ENCODE measurements around the gene EGLN2. TPM values are rescaled to one million over a fixed set of nuclear protein-coding genes. Genes with fewer than 3 reads are reported as not detected.
"Not testable (repeated sequence)": the region's sequence is repeated elsewhere in the genome, so short reads cannot be mapped to it uniquely, and the experiment has no call there.

EGLN2 gene
- total and polyA plus RNA-seq, 4 donors = 60.0 to 120 (median 93.7) TPM

DNA sequence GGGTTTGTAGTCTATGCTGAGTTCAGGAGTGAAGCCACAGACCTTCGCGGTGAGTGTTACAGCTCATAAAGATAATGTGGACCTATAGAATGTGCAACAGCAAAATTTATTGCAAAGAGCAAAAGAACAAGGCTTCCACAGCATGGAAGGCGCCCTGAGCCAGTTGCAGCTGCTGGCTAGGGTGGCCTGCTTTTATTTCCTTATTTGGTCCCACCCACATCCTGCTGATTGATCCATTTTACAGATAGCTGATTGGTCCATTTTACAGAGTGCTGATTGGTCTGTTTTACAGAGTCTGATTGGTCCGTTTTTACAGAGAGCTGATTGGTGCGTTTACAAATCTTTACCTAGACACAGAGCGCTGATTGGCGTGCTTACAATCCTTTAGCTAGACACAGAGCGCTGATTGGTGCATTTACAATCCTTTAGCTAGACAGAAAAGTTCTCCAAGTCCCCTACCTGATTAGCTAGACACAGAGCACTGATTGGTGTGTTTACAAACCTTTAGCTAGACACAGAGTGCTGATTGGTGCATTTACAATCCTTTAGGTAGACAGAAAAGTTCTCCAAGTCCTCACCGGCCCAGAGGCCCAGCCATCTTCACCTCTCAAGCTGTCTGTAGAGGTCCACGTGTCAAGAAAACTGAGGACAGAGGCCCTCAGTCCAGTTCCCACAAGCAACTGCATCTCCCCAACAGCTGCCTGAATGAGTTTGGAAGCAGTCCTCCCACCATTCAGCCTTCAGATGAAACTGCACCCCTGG is 27.7 kb upstream of the EGLN2 start:
- H3K4me3 ChIP-seq (ENCODE audit: low read length in 2 of 2); H3K4me1 ChIP-seq (ENCODE audit: control insufficient read depth in 1 of 2, insufficient read depth in 2 of 2, low read length in 2 of 2); DNase-seq; intact Hi-C loops (cut with DNase I); H3K27ac ChIP-seq (ENCODE audit: low read depth in 1 of 2, low read length in 2 of 2); H3K27me3 ChIP-seq (ENCODE audit: control insufficient read depth in 1 of 2, insufficient read depth in 2 of 2, low read length in 1 of 2); H3K36me3 ChIP-seq (ENCODE audit: control insufficient read depth in 1 of 2, insufficient read depth in 2 of 2, low read length in 1 of 2); H3K9me3 ChIP-seq (ENCODE audit: control insufficient read depth, low read length); ATAC-seq (ENCODE audit: low FRiP score): not testable (repeated sequence)
- 94 to 96% methylated on average over 10 of the region's 10 CpGs for WGBS, 2 donors

DNA sequence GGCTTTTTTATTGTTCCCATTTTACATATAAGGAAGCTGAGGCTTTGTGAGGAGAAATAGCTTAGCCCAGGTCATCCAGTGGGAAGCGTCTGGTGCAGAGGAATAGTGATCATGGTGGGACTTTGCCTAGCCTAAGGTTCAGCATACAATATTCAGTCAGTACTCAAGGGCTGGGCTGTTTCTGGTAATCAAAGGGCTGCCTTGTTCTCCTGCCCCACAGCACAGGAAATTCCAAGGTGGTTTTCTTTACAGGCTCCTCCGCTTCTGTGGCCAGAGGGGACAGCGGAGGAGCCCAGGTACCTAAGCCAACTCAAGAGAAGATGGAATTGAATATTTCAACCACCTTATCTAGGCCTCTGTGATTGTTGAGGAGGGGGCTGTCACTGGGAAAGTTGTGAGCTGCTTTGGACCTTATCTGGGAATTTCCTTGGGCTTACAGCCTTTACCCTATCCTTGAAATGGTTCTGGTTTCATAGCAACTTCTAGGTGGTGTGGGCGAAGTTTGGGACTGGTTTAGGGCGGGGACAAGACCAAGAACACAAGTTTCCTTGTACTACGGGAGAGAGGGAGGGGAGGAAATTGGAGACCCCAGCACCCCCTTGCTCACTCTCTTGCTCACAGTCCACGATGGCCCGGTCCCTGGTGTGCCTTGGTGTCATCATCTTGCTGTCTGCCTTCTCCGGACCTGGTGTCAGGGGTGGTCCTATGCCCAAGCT is 23.9 kb upstream of the EGLN2 start, which contains the start of gene MIA:
Gene MIA (plus strand): TSS at position 606 of the 716 bp plus-strand sequence. CDS start 22 bp downstream, at position 628.
- H3K4me3 ChIP-seq (ENCODE audit: low read length in 2 of 2) = no peak within 1 kb of the TSS
- DNase-seq = peak in 1 of 2 donors; percentile 38

DNA sequence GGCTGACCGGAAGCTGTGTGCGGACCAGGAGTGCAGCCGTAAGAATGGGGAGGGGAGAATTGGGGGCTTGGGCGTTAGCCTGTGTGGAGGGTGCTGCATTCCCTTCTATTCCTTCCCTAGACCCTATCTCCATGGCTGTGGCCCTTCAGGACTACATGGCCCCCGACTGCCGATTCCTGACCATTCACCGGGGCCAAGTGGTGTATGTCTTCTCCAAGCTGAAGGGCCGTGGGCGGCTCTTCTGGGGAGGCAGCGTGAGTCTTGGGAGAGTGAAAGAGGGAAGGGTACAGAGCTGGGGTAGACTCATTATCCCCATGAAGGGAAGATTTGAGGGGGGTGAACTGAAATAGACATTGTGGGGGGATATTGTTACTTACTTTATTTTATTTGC is 23.4 kb upstream of the EGLN2 start:
- no peaks in the 10 kb centered on the region for H3K36me3 ChIP-seq (ENCODE audit: control insufficient read depth in 1 of 2, insufficient read depth in 2 of 2, low read length in 1 of 2)
- no peak overlapping the region for H3K27ac ChIP-seq (ENCODE audit: low read depth in 1 of 2, low read length in 2 of 2)
- no peaks in the 10 kb centered on the region for H3K27me3 ChIP-seq (ENCODE audit: control insufficient read depth in 1 of 2, insufficient read depth in 2 of 2, low read length in 1 of 2)
- intact Hi-C loops (cut with DNase I) = loop anchor here in 1 of 2 donors (2.0 kb wide), 1 partner anchor 25 kb away; the partner anchor contains the start of genes ACTMAP and SNRPA
- ATAC-seq (ENCODE audit: low FRiP score) (no peak), DNase-seq (no peak)
- H3K9me3 ChIP-seq (ENCODE audit: control insufficient read depth, low read length) = no peaks in the 10 kb centered on the region
- H3K4me3 ChIP-seq (ENCODE audit: low read length in 2 of 2) = no peak overlapping the region
- 90 to 91% methylated on average over 10 of the region's 10 CpGs for WGBS, 2 donors
- no peaks in the 10 kb centered on the region for H3K4me1 ChIP-seq (ENCODE audit: control insufficient read depth in 1 of 2, insufficient read depth in 2 of 2, low read length in 2 of 2)

More for the DNA sequence above, 23.9 kb upstream of the EGLN2 start, which contains the start of gene MIA:
- Histone ChIP-seq H3K27ac (ENCODE audit: low read depth in 1 of 2, low read length in 2 of 2) (no peak within 1 kb of the TSS), H3K36me3 (ENCODE audit: control insufficient read depth in 1 of 2, insufficient read depth in 2 of 2, low read length in 1 of 2) (no peaks in the 10 kb centered on the region), H3K9me3 (ENCODE audit: control insufficient read depth, low read length) (no peaks in the 10 kb centered on the region), H3K27me3 (ENCODE audit: control insufficient read depth in 1 of 2, insufficient read depth in 2 of 2, low read length in 1 of 2) (no peaks in the 10 kb centered on the region), H3K4me1 (ENCODE audit: control insufficient read depth in 1 of 2, insufficient read depth in 2 of 2, low read length in 2 of 2) (no peaks in the 10 kb centered on the region)
- 79 to 84% methylated on average over 9 of the region's 9 CpGs for WGBS, 2 donors
- ATAC-seq (ENCODE audit: low FRiP score) = no peak
- intact Hi-C loops (cut with DNase I) = no loop called here

DNA sequence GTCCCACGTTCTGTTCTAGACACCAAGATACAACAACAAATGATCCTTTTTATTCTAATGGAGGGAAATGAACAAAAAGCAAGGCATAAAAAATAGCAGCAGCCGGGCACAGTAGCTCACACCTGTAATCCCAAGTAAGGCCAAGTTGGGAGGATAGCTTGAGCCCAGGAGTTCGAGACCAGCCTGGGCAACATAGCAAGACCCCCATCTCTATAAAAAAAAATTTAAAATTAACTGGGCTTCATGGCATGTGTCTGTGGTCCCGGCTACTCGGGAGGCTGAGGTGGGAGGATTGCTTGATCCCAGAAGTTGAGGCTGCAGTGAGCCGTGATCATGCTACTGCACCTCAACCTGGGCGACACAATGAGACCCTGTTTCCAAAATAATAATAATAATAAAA is 22.6 kb upstream of the EGLN2 start:
- 77 to 80% methylated on average over 7 of the region's 7 CpGs for whole genome bisulfite sequencing, 2 donors
- no peaks in the 10 kb centered on the region for H3K36me3 ChIP-seq (ENCODE audit: control insufficient read depth in 1 of 2, insufficient read depth in 2 of 2, low read length in 1 of 2)

DNA sequence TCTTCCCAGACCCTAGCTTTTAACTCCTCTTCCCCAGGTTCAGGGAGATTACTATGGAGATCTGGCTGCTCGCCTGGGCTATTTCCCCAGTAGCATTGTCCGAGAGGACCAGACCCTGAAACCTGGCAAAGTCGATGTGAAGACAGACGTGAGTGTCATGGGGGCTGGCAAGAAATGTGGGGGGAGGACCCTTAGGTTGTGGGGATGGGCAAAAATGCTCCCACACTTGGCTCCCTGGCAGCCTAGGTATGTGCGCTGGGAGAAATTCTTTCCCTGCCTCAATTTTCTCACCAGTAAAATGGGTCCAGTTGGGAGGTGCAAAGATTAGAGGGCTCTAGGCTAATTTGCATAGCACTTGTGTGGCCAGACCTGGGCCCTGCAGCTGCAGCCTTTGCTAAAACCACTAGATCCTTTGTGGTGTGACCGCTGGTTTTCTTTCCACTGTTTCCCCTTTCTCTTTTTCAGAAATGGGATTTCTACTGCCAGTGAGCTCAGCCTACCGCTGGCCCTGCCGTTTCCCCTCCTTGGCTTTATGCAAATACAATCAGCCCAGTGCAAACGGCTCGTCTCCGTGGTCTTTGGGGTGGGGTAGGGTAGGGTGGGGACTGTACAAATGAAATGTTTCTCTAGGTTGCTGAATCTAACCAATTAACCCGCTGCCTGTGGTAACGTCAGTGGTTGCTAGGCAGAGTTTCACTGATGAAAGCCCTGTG is 21.9 kb upstream of the EGLN2 start:
- Histone ChIP-seq H3K36me3 (ENCODE audit: control insufficient read depth in 1 of 2, insufficient read depth in 2 of 2, low read length in 1 of 2) (no peaks in the 10 kb centered on the region), H3K9me3 (ENCODE audit: control insufficient read depth, low read length) (no peaks in the 10 kb centered on the region), H3K27me3 (ENCODE audit: control insufficient read depth in 1 of 2, insufficient read depth in 2 of 2, low read length in 1 of 2) (no peaks in the 10 kb centered on the region), H3K4me3 (ENCODE audit: low read length in 2 of 2) (peak overlapping the region; percentile 28 to 65), H3K27ac (ENCODE audit: low read depth in 1 of 2, low read length in 2 of 2) (peak overlapping the region; percentile 47 to 97), H3K4me1 (ENCODE audit: control insufficient read depth in 1 of 2, insufficient read depth in 2 of 2, low read length in 2 of 2) (no peaks in the 10 kb centered on the region)
- intact Hi-C loops (cut with DNase I) = loop anchor here (1.0 to 2.0 kb wide), 2 partner anchors 26 kb away; partner anchors contain the start of genes SNRPA (in 2 of the 2) and ACTMAP (in 1 of the 2)
- ATAC-seq (ENCODE audit: low FRiP score) = peak; percentile 94
- WGBS, 2 donors = 8 to 10% methylated on average over 13 of the region's 13 CpGs
- DNase-seq = peak; percentile 91 to 94

More for the DNA sequence above, 22.6 kb upstream of the EGLN2 start:
- no peak overlapping the region for H3K4me3 ChIP-seq (ENCODE audit: low read length in 2 of 2)
- H3K27ac ChIP-seq (ENCODE audit: low read depth in 1 of 2, low read length in 2 of 2) = no peak overlapping the region
- intact Hi-C loops (cut with DNase I) = loop anchor here in 1 of 2 donors (2.0 kb wide), 1 partner anchor 26 kb away; the partner anchor contains the start of genes ACTMAP and SNRPA
- no peak for ATAC-seq (ENCODE audit: low FRiP score)
- no peaks in the 10 kb centered on the region for H3K9me3 ChIP-seq (ENCODE audit: control insufficient read depth, low read length)
- H3K4me1 ChIP-seq (ENCODE audit: control insufficient read depth in 1 of 2, insufficient read depth in 2 of 2, low read length in 2 of 2) = no peaks in the 10 kb centered on the region
- no peak for DNase-seq
- H3K27me3 ChIP-seq (ENCODE audit: control insufficient read depth in 1 of 2, insufficient read depth in 2 of 2, low read length in 1 of 2) = no peaks in the 10 kb centered on the region

DNA sequence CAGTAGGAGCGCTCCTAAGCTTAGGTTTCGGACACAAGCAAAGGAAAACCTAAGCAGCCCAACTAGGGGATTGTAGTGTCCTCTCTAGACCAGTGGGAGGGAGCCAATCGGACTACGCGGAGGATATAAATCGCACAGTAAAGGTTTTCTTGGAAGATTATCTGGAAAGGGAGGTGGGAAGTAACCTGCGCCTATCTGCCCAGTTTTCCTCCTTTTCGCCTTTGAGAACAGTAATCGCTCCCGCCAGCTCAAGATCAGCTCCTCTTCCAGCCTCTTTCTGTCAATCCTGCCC is 21.4 kb upstream of the EGLN2 start:
- intact Hi-C loops (cut with DNase I) = loop anchor here (1.0 to 2.0 kb wide), 2 partner anchors 26 to 27 kb away; partner anchors contain the start of genes SNRPA (in 2 of the 2) and ACTMAP (in 1 of the 2)
- Histone ChIP-seq H3K9me3 (ENCODE audit: control insufficient read depth, low read length) (no peaks in the 10 kb centered on the region), H3K4me1 (ENCODE audit: control insufficient read depth in 1 of 2, insufficient read depth in 2 of 2, low read length in 2 of 2) (no peaks in the 10 kb centered on the region), H3K36me3 (ENCODE audit: control insufficient read depth in 1 of 2, insufficient read depth in 2 of 2, low read length in 1 of 2) (no peaks in the 10 kb centered on the region), H3K4me3 (ENCODE audit: low read length in 2 of 2) (peak overlapping the region in 1 of 2 donors; percentile 65), H3K27me3 (ENCODE audit: control insufficient read depth in 1 of 2, insufficient read depth in 2 of 2, low read length in 1 of 2) (no peaks in the 10 kb centered on the region), H3K27ac (ENCODE audit: low read depth in 1 of 2, low read length in 2 of 2) (peak overlapping the region in 1 of 2 donors; percentile 97)
- 0 to 1% methylated on average over 10 of the region's 10 CpGs for WGBS, 2 donors
- no peak for ATAC-seq (ENCODE audit: low FRiP score)
- no peak for DNase-seq

DNA sequence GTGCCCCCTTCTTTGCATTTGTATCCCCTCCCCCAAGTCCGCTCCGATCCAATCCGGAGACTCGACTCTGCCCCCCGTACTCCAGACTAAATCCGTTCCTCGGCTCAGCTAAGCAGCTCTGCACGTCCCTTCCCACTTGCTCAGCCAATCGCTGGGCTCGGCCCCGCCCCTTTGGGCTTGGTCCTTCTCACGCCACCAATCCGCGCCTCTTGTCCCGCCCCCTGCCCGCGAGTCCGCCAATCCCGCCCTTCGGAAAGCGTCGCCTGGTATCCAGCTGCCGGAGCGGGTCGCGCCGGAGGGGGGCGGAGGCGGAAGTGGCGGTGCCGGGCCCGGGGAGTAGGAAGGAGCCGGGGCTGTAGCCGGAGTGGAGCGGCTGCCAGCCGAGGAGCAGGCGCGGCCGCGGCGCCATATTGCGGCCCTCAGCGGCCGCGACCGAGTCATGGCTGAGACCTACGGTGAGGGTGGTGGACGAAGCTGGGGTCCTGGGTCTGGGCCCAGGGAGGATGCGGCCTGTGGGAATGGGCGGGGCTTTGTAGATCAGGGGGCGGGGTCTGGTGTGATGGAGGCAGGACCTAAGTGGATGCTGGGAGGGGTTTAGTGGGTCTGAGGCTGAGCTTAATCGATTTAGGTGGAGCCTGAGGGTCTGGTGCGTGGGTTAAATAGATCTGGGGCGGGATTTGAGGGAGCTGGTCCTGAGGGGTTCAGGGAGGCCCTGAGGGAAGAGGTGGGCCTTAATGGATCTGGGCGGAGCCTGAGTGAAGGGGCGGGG is 20.9 kb upstream of the EGLN2 start, which contains the start of gene RAB4B:
Gene RAB4B (plus strand): TSS at position 311 of the 769 bp plus-strand sequence. CDS start 129 bp downstream, at position 440.
- no peaks in the 10 kb centered on the region for H3K9me3 ChIP-seq (ENCODE audit: control insufficient read depth, low read length)
- H3K27ac ChIP-seq (ENCODE audit: low read depth in 1 of 2, low read length in 2 of 2) = peak within 1 kb of the TSS; percentile 52 to 97
- intact Hi-C loops (cut with DNase I) = loop anchor here (1.0 to 2.0 kb wide), 2 partner anchors 27 kb away; partner anchors contain the start of genes SNRPA (in 2 of the 2) and ACTMAP (in 1 of the 2)
- peak; percentile 99 for ATAC-seq (ENCODE audit: low FRiP score)
- peak within 1 kb of the TSS; percentile 50 to 65 for H3K4me3 ChIP-seq (ENCODE audit: low read length in 2 of 2)
- H3K36me3 ChIP-seq (ENCODE audit: control insufficient read depth in 1 of 2, insufficient read depth in 2 of 2, low read length in 1 of 2) = no peaks in the 10 kb centered on the region
- no peaks in the 10 kb centered on the region for H3K27me3 ChIP-seq (ENCODE audit: control insufficient read depth in 1 of 2, insufficient read depth in 2 of 2, low read length in 1 of 2)
- peak; percentile 100 for DNase-seq
- 1% methylated on average over 51 to 56 of the region's 56 CpGs for WGBS, 2 donors
- H3K4me1 ChIP-seq (ENCODE audit: control insufficient read depth in 1 of 2, insufficient read depth in 2 of 2, low read length in 2 of 2) = no peaks in the 10 kb centered on the region

Data from aorta (tissue), 5 donors.